Sciatic nerve (tissue), 2 donors: ENCODE data around the gene JTB. TPM values are rescaled to one million over a fixed set of nuclear protein-coding genes. Genes with fewer than 3 reads are reported as not detected.
"Not testable (repeated sequence)": the region's sequence is repeated elsewhere in the genome, so short reads cannot be mapped to it uniquely, and the experiment has no call there.

Experiments used
- ATAC-seq: fragments of 200-7000 bp; cut with Tn5 transposase; one replicate; pipeline ENCODE4 v1.9.1; 2020; ENCODE audit warnings: mild to moderate bottlenecking, moderate library complexity
- DNase-seq: peaks from one replicate; pipeline ENCODE4 v3.0.0-alpha.2; 2020; ENCODE audit warnings: low spot score
- intact Hi-C: fragments of 100-400 bp; cut with DNase I; formaldehyde crosslinking; loops from one replicate; pipeline ENCODE4 v1.14.2; 2022
- total RNA-seq: library from RNA; stranded (reverse); fragmentation: NEBNext Ultra II Directional; extraction: Animal tissue kit (Norgen Biotek cat#: 25700); gene quantifications from one replicate; pipeline ENCODE4 v1.2.1, GENCODE V29; 2021
- donor health status: DM: no; HTN: no; CAD: no.
- donor health status: DM: no; HTN: no; CAD: no.

The JTB gene
- total RNA-seq = 72.8 TPM

DNA sequence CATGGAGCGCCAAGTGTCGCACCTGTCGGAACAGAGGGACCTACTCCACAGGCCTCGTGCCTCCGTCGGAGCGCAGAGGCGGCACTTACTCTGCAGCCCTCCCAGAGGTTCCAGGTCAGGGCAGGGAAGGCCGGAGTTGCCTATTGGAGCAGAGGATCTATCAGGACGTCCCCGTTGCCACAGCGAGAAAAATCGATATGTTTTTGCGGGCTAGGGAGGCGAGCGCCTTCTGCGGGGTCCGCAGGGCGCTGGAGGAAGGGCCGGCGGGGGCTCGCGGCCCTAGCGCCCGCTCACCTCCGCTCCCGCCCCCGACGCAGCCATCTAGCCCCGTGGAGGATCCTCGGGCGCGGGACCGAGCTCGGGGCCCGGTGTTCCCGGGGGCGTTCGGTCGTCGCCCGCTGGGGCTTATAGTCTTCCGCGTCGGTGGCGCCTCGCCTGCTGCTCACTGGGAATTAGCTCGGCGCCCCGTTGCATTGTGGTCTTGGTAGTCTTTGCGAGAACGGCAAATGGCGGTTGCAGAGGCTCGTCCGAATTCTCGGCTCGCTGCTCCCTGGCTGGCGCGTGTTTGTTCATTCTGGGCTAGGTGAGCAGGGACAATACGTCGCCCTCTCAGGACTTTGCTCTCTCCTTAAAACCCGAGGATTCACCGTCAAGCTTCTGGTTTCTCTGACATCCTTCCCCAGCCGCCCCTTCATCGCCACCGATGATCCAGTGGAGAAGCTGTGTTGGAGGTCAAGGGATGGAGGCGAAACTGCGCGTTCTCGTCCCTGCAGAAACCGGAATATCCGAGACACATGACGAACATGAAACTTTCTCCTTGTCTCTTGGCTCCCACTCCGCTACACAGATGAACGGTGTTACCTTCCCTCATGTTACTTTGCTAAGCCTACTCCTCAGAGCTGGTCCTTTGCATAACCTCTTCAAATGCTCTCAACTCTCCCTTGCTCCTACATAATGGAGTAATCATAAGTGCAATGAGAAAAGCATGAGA lies at the start of gene JTB:
Gene JTB, minus strand, starts transcription at position 425 of the 991 bp plus-strand sequence. Its CDS starts 422 bp downstream, at position 3.
- ATAC-seq = peak; percentile 97
- intact Hi-C loops = no loop called here

DNA sequence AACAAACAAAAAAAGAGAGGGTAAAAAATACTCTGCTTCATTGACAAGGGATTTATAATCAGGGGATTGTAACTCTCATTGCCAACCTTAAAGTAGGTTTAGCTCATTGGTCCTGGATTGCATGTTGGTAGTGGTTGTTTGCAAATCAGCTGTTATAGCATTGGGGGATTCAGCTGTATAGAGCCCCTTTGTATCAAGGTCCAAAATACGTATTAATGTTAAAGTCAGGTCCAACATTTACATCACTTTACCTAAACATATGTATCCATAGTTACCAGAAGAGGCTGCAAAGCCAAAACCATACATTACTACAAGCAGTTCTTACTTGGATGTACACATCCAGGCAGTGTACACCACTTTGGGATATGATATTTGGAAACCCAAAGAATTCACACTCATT lies 42.5 kb upstream of the JTB start:
- ATAC-seq = no peak
- intact Hi-C loops = no loop called here

More for the DNA sequence above, at the start of gene JTB:
- DNase-seq = peak; percentile 93

DNA sequence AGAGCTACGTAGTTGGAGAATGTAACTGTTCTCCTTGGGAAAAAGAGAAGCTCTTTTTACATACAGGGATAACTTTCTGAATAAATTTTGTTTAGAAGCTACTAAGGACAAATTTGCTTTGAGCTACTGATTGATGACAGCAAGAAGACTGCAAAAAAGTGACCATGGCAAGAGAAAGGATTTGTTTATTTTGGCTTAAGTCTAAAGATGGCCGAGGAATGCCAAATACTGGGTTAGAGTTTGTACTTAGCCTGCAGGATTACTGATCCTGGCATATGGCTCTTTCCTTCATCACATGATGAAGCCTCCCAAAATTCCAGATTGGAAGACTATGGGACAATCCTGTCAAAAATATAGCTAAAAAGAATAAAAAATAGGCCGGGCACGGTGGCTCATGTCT lies 41.8 kb upstream of the JTB start:
- intact Hi-C loops = no loop called here
- no peak for ATAC-seq

More for the DNA sequence above, 42.5 kb upstream of the JTB start:
- no peak for DNase-seq

DNA sequence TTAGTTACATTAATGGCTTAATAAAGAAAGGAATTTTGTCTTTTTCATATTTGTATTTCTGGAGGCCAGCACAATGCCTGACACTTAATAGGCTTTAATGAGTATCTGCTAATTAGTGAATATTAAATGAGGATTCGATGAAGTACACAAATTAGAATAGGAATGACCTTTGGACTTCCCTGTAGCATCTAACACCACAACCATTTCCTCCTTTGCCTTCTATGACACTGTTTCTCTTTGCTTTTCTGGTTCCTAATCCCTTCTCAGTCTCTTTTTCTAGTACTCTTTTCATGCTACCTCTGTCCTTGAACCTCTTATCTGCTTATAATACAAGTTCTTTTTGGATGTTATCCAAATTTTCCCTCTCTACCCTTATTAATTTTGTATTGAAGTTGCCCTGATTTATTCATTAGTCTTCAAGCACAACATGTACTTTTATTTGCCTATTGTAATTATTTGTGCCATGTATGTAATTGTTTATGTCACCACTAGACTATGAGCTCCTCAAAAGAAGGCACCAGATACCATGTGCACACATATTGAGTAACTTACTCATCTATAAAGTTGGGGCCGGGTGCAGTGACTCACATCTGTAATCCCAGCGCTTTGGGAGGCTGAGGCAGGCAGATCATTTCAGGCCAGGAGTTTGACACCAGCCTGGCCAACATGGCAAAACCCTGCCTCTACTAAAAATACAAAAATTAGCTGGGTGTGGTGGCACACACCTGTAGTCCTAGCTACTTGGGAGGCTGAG lies 36.9 kb upstream of the JTB start:
- ATAC-seq (no peak), DNase-seq (no peak)
- intact Hi-C loops = no loop called here

More for the DNA sequence above, 41.8 kb upstream of the JTB start:
- DNase-seq = no peak

DNA sequence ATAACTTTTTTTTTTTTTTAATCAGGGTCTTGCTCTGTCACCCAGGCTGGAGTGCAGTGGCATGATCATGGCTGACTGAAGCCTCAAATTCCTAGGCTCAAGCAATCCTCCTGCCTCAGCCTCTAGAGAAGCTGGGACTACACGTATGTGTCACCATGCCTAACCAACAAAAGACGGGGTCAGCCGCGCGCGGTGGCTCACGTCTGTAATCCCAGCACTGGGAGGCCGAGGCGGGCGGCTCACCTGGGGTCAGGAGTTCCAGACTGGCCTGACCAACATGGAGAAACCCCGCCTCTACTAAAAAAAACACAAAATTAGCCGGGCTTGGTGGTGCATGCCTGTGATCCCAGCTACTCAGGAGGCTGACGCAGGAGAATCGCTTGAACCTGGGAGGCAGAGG lies 35.1 kb upstream of the JTB start:
- ATAC-seq, DNase-seq, intact Hi-C loops: not testable (repeated sequence)

DNA sequence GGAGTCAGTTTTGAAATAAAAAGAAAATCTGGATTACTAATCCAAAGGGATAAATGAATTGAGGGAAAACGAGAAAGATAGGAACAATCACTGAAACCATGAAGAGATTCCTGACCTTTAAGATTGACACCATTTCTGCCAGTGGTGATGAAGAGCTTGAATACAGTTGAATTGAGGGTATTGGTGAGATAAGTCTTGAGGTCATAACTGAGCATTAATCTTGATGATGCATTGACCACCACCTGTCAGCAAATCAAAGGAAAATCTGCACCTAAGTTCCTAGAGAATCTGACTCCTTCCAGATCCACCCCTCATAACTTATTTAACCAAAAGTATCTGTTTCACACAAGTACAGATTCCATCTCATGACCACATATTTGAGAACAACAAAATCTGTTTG lies 34.7 kb upstream of the JTB start:
- intact Hi-C loops = no loop called here
- no peak for DNase-seq
- no peak for ATAC-seq

DNA sequence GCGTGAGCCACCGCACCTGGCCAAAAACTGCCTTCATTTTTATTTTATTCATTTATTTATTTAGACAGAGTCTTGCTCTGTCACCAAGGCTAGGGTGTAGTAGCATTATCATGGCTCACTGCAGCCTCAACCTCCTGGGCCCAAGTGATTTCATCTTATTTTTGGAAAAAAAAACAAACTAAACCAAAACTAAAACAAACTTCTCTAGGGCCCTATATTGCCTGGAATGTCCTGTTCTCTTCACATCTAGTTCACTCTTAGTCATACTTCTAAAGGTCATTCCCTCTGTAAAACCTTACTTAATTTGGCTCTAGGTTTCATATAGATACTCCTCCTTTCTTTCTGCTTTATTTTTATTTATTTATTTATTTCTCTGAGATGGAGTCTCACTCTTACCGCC lies 28.7 kb upstream of the JTB start:
- ATAC-seq (no peak), DNase-seq (no peak)
- intact Hi-C loops = no loop called here

DNA sequence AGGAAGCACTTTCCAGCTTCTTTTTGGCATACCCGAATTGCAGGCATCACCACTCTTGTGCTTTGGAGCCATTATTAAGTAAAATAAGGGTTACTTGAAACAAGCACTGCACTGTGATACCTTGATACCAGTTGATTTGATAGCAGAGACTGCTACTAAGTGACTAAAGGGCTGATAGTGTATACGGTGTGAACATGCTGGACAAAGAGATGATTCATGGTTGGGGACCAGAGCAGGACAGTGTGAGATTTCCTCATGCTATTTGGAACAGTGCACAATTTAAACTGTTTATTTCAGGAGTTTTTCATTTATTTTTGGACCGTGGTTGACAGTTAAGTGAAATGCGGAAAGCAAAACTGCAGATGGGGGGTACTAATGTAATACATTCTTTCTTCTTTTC lies 22.9 kb upstream of the JTB start:
- no peak for ATAC-seq
- DNase-seq = no peak
- intact Hi-C loops = no loop called here

DNA sequence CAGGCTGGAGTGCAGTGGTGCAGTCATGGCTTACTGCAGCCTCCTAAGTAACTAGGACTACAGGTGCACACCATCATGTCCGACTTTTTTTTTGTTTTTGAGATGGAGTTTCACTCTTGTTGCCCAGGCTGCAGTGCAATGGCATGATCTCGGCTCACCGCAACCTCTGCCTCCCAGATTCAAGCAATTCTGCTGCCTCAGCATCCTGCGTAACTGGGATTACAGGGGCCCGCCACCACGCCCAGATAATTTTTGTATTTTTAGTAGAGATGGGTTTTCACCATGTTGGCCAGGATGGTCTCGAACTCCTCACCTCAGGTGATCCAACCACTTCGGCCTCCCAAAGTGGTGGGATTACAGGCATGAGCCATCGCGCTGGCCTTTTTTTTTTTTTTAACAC lies 19.4 kb upstream of the JTB start:
- intact Hi-C loops, DNase-seq, ATAC-seq: not testable (repeated sequence)

DNA sequence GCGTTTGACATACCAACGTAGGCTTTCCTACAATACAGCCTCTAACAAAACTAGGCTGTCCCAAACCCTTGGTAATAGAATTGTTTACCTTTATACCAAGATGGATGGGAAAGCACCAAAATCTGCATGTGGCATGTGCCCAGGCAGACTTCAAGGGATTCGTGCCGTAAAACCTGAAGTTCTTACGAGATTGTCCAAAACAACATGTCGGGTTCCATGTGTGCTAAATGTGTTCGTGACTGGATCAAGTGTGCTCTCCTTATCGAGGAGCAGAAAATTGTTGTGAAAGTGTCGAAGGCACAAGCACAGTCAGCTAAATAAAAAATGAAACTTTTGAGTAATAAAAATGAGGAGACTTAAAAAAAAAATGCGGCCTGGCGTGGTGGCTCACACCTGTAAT lies 18.2 kb upstream of the JTB start:
- no peak for ATAC-seq
- intact Hi-C loops = no loop called here
- no peak for DNase-seq

DNA sequence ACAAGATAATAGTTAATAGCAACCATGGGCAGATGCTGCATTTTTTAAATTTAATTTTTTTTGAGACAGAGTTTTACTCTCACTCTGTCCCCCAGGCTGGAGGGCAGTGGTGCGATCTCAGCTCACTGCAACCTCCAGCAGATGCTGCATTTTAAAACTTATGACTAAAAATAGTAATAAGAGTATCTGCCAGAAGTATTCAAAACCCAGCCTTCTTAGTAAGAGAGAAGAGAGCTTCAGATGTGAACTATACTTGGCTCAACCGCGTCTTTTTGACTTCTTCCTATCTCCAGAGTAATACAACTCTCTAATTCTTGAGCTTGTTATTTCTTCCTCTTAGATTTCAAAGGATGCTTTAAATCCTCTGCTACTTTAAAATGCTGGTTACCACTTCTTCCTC lies 17.7 kb upstream of the JTB start:
- ATAC-seq (no peak), DNase-seq (no peak)
- intact Hi-C loops = no loop called here

DNA sequence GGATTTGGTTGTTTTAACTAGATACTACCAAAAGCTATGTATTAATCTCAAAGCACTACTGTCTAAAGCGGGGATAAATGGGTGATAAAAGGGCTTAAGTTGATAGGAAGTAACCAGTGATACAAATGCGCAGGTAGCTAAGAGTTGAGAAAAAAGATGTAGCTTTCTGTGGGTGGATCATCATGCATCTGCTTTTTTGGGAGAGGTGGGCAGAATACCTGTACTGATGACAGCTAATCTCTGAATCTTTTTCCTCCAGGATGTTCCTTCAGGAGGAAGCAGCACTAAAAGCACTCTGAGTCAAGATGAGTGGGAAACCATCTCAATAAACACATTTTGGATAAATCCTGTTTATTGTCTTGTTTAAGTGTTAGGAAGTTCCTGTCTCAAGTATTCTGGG lies 14.3 kb upstream of the JTB start:
- no peak for ATAC-seq
- DNase-seq = no peak
- intact Hi-C loops = no loop called here

DNA sequence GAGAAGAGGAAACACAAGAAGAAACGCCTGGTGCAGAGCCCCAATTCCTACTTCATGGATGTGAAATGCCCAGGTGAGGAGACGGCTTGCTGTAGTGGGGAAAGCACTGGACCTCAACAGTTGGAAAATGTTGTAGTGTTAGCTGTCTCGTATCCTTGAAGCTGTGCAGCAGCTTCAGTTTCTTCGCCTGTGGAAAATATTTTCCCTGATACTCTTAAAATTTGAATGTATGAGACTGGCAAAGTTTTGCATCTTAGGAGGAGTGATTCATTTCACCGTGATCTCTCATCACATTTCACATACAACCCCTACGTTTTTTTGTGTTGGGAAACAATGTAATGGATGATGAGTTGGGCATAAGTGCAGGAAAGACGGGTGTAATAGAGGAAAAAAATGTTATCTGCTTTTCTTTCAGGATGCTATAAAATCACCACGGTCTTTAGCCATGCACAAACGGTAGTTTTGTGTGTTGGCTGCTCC lies 13.7 kb upstream of the JTB start:
- ATAC-seq (no peak), DNase-seq (no peak)
- intact Hi-C loops = no loop called here

DNA sequence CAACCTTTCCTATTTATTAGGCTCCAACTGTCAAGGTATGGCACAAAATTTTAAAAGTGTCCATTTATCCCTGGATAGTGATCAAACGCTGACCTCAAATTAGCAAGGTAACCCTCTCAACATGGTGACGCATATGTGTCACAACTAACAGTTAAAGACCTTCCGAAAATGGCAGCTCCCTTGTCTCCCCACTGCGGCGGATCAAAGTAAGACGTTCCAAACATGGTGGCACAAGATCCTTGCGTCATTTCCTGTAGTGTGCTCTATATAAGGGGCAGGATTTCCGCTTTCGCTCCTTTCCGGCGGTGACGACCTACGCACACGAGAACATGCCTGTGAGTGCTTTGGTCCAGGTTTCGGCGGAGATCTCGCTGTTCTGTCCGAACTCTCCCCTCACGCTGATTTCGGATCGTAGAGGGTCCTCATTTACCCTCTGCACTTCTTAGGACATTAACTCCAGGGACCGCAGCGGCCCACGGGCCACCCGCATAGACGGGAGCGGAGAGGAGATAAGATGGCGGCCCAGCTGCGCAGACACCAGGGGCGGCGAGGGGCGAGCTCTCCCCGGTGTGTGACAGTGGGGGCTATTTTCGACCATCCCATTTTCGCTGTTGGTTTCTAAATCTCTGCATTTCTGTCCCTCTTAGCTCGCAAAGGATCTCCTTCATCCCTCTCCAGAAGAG lies 13.1 kb upstream of the JTB start, which contains the start of gene RPS27:
Gene RPS27, plus strand, starts transcription at position 295 of the 683 bp plus-strand sequence. Its CDS starts 35 bp downstream, at position 330.
- intact Hi-C loops = no loop called here
- ATAC-seq = peak; percentile 90
- peak; percentile 90 for DNase-seq

DNA sequence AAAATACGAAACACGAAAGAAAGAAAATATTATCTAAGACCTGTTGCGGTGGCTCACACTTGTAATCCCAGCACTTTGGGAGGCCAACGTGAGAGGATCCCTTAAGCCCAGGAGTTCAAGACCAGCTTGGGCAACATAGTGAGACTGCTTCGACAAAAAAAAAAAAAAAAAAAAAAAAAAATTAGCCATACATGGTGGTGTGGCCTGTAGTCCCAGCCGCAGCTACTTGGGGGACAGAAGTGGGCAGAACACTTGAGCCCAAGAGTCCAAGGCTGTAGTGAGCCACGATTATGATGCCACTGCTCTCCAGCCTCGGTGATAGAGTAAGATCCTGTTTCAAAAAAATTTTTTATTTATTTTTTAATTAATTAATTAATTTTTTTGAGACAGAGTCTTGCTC lies 10.1 kb upstream of the JTB start:
- ATAC-seq (no peak), DNase-seq (no peak)
- intact Hi-C loops = no loop called here

DNA sequence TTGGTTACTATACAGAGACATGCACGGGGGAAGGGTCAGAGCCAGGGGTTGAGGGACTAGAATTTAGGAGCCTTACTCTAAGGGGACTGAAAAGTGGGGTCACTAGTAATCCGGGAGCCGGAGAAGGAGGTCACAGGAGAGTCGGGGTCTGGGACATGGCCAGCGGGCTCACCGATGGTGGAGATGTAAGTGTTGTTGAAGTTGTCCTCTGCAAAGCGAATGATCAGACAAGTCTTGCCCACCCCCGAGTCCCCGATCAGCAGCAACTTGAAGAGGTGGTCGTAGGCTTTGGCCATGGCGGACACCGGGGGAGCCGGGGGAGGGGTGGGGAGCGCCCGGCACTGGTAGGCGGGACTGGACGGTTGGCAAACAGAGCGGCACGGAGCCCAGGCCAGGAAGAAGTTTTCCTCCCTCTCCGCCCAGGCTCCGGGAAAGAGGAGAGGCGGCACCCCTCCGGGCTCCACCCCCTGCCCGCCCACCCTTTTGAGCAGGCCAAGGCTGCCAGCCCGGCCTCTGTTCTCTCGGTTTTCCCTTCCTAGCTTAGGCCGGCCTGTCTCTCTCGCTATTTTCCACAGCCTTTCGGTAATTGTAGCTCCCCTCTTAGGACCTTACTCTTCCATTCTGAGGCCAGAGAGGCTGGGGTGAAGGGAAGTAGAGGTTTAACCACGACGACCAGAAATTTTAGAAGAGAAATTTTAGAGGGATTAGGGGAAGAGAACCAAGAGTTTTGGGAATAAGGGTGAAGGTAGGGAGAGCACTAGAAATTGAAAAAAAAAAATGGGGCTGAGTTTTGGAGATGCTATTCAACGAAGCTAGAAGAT lies 8.7 kb upstream of the JTB start, which contains the start of gene RAB13:
Gene RAB13, minus strand, starts transcription at position 399 of the 821 bp plus-strand sequence. Its CDS starts 103 bp downstream, at position 296.
- intact Hi-C loops = no loop called here
- DNase-seq = peak; percentile 91
- peak; percentile 91 for ATAC-seq

DNA sequence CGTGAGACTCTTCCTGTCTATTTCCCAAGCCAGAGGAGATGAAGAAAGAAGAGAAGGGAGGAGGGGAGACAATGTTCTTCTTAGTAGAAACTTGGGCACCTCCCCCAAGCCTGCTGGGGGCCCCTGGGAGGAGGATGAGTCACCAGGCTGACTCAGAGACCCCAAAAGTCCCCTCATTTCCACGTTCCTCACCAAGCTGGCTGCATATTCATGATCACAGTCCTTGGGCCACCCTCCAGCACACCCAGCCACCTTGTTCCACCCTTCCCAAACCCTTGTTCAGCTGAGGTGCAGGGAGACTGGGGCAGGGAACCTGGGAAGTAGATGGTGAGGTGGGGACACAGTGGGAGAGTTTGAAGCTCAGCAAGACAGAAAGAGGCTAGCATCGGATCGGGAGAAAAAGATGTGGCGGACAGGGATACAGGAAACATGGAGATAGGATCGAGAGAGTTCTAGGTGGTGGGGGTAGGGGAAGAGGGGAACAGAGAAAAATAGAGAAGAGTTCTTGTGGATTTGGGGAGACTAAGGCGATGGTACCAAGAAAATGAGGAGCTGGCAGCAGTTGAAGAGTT lies 8.0 kb upstream of the JTB start:
- intact Hi-C loops = no loop called here
- peak; percentile 58 for ATAC-seq
- DNase-seq = peak; percentile 74
